ENCODE measurements around the gene AUTS2. TPM values are rescaled to one million over a fixed set of nuclear protein-coding genes. Genes with fewer than 3 reads are reported as not detected.
"Not testable (repeated sequence)": the region's sequence is repeated elsewhere in the genome, so short reads cannot be mapped to it uniquely, and the experiment has no call there.

AUTS2 gene
- total RNA-seq, 1 experiment from 2014 or later, result 42.1 TPM

DNA sequence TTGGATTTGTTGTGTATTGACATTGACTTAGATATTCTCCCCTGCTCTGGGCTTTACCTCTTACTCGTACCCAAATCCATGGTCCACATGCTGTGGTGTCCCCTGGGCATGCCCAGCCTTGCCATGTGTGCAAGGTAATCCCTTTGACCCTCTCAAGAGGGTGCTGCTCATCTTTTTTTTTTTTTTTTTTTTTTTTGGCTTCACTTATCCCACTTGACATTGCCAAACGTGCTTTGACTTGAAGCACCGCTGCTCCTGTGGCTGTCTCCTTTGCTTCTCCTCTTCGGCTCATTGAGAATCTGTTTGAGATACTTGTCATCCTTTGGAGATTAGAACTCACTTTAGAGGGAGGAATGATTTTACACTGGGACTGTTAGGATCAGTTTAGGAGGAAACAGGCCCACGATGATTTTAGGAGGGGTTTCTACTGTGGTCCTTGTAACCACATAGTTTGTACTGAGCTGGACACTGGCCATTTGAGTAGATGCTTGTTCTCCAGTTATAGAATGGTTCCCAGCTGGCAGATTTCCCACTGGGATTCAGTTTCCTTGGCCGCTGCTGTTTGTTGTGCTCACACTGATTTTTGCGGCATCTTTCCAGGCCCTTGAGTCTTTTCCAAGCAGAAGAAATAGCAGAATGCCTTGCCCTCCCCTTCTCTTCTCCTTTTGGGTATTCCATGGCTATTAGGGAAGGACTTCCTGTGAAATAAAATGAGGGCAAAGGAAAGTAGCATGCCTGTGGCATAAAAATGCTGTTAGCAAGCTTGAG is 184.8 kb downstream of the AUTS2 start:
- no peaks in the 10 kb centered on the region for H3K27me3 ChIP-seq (replicated peaks; ENCODE audit: insufficient read depth, low read depth, low read length, poor library complexity)
- no TSS peak for BruUV-seq (replicated peaks)
- H3K27ac ChIP-seq (ENCODE audit: low read depth, low read length, poor library complexity, severe bottlenecking), result no peak overlapping the region
- peaks cover 29% of the 10 kb centered on the region for H3K4me1 ChIP-seq (ENCODE audit: insufficient read depth, low read length, poor library complexity, severe bottlenecking)
- no peak for TF ChIP-seq EZH2 (IDR thresholded peaks at IDR 0.05; ENCODE audit: borderline replicate concordance, low read depth, low read length, poor library complexity, severe bottlenecking)
- TF ChIP-seq CTCF (conservative IDR thresholded peaks at IDR 0.05; ENCODE audit: low read depth, low read length), result no peak
- DNase-seq (ENCODE audit: low spot score), result no peak
- POLR2A ChIA-PET (ENCODE audit: low non-redundant PET), result no interaction called here
- no peak overlapping the region for H3K4me3 ChIP-seq (ENCODE audit: low read depth, low read length, poor library complexity, severe bottlenecking)
- intact Hi-C loops (cut with micrococcal nuclease; ENCODE audit: unreplicated experiment), result no loop called here
- no peaks in the 10 kb centered on the region for H3K36me3 ChIP-seq (ENCODE audit: insufficient read depth, low read length, poor library complexity, severe bottlenecking)
- H3K9me3 ChIP-seq (ENCODE audit: low read depth, low read length, poor library complexity, severe bottlenecking), result no peaks in the 10 kb centered on the region
- CTCF ChIA-PET, result no interaction called here

GRCh38 chr7:69786130-69786529 is 187.9 kb downstream of the AUTS2 start:
- POLR2A ChIA-PET (ENCODE audit: low non-redundant PET); H3K27ac ChIP-seq (ENCODE audit: low read depth, low read length, poor library complexity, severe bottlenecking); DNase-seq (ENCODE audit: low spot score); H3K27me3 ChIP-seq (replicated peaks; ENCODE audit: insufficient read depth, low read depth, low read length, poor library complexity); H3K4me3 ChIP-seq (ENCODE audit: low read depth, low read length, poor library complexity, severe bottlenecking); H3K36me3 ChIP-seq (ENCODE audit: insufficient read depth, low read length, poor library complexity, severe bottlenecking); H3K9me3 ChIP-seq (ENCODE audit: low read depth, low read length, poor library complexity, severe bottlenecking); BruUV-seq (replicated peaks); CTCF ChIA-PET; intact Hi-C loops (cut with micrococcal nuclease; ENCODE audit: unreplicated experiment): not testable (repeated sequence)
- H3K4me1 ChIP-seq (ENCODE audit: insufficient read depth, low read length, poor library complexity, severe bottlenecking), result peaks cover 57% of the 10 kb centered on the region

GRCh38 chr7:69786730-69787395 is 188.6 kb downstream of the AUTS2 start:
- TF ChIP-seq EZH2 (IDR thresholded peaks at IDR 0.05; ENCODE audit: borderline replicate concordance, low read depth, low read length, poor library complexity, severe bottlenecking) (no peak), CTCF (conservative IDR thresholded peaks at IDR 0.05; ENCODE audit: low read depth, low read length) (no peak)
- ChIA-PET CTCF (no interaction called here), POLR2A (ENCODE audit: low non-redundant PET) (interaction anchor here (0.6 kb wide), 1 partner anchor 48 kb away, joined by 3 read pairs; no protein-coding TSS in a partner anchor)
- DNase-seq (ENCODE audit: low spot score), result no peak
- intact Hi-C loops (cut with micrococcal nuclease; ENCODE audit: unreplicated experiment), result no loop called here
- no peaks in the 10 kb centered on the region for H3K9me3 ChIP-seq (ENCODE audit: low read depth, low read length, poor library complexity, severe bottlenecking)
- H3K36me3 ChIP-seq (ENCODE audit: insufficient read depth, low read length, poor library complexity, severe bottlenecking), result no peaks in the 10 kb centered on the region
- H3K4me3 ChIP-seq (ENCODE audit: low read depth, low read length, poor library complexity, severe bottlenecking), result no peak overlapping the region
- H3K4me1 ChIP-seq (ENCODE audit: insufficient read depth, low read length, poor library complexity, severe bottlenecking), result peaks cover 57% of the 10 kb centered on the region
- H3K27me3 ChIP-seq (replicated peaks; ENCODE audit: insufficient read depth, low read depth, low read length, poor library complexity), result no peaks in the 10 kb centered on the region
- BruUV-seq (replicated peaks), result no TSS peak
- peak overlapping the region; percentile 66 for H3K27ac ChIP-seq (ENCODE audit: low read depth, low read length, poor library complexity, severe bottlenecking)

Measured in A673 (cell line).